Endodermal cell (in vitro differentiated cells): Measurements from ENCODE around the gene ATP2B2. TPM values are rescaled to one million over a fixed set of nuclear protein-coding genes. Genes with fewer than 3 reads are reported as not detected.
A peak's percentile ranks its signal among the peaks of the same experiment; 100 is the strongest.

Source experiments
- DNase-seq: peaks from one replicate; pipeline ENCODE4 v3.0.0-alpha.2; 2017
- H3K27ac ChIP-seq: 2 replicates; pipeline ENCODE4 v1.5.1; 2013; ENCODE audit warnings: mild to moderate bottlenecking, low read depth, low read length, moderate library complexity
- H3K27me3 ChIP-seq: 2 replicates; pipeline ENCODE4 v1.6.1; 2013; ENCODE audit warnings: mild to moderate bottlenecking, low read length, moderate library complexity; ENCODE audit not compliant: insufficient read depth, control insufficient read depth, poor library complexity, severe bottlenecking
- H3K36me3 ChIP-seq: 2 replicates; pipeline ENCODE4 v1.7.0; 2013; ENCODE audit warnings: mild to moderate bottlenecking, low read length, moderate library complexity; ENCODE audit not compliant: control insufficient read depth, insufficient read depth
- H3K4me1 ChIP-seq: one replicate; pipeline ENCODE4 v1.7.0; 2013; ENCODE audit warnings: low read length; ENCODE audit not compliant: control insufficient read depth, insufficient read depth
- H3K4me3 ChIP-seq: 2 replicates; pipeline ENCODE4 v1.5.1; 2013; ENCODE audit warnings: mild to moderate bottlenecking, low read length, moderate library complexity
- H3K9ac ChIP-seq: 2 replicates; pipeline ENCODE4 v1.6.1; 2013; ENCODE audit warnings: mild to moderate bottlenecking, low read length, moderate library complexity; ENCODE audit not compliant: poor library complexity, severe bottlenecking; ENCODE audit errors: extremely low read depth
- H3K9me3 ChIP-seq: 2 replicates; pipeline ENCODE4 v1.6.1; 2013; ENCODE audit warnings: mild to moderate bottlenecking, low read length, moderate library complexity; ENCODE audit not compliant: control insufficient read depth
- H3K27ac Mint-ChIP-seq: 2 replicates; pipeline ENCODE4 v1.8.0; 2020; ENCODE audit warnings: mixed read lengths
- H3K27me3 Mint-ChIP-seq: 2 replicates; pipeline ENCODE4 v1.8.0; 2021; ENCODE audit warnings: mild to moderate bottlenecking, mixed read lengths; ENCODE audit not compliant: insufficient read depth
- H3K36me3 Mint-ChIP-seq: 2 replicates; pipeline ENCODE4 v1.8.0; 2020; ENCODE audit warnings: low read depth, mixed read lengths
- H3K4me1 Mint-ChIP-seq: 2 replicates; pipeline ENCODE4 v1.8.0; 2020; ENCODE audit warnings: mixed read lengths
- H3K4me3 Mint-ChIP-seq: 2 replicates; pipeline ENCODE4 v1.8.0; 2020; ENCODE audit warnings: mild to moderate bottlenecking, moderate library complexity, mixed read lengths
- H3K9me3 Mint-ChIP-seq: 2 replicates; pipeline ENCODE4 v1.8.0; 2020; ENCODE audit warnings: mild to moderate bottlenecking, mixed read lengths
- CTCF ChIP-seq: fragments of 200-600 bp; sonication (generic); conservative IDR thresholded peaks from 2 replicates; pipeline ENCODE4 v1.5.0; 2021; ENCODE audit warnings: antibody characterized with exemption, mild to moderate bottlenecking
- WGBS, 2 experiments: methylation state at CpG; one replicate each; pipeline versions ENCODE4 v1.1.5 to v1.1.7; 2013; ENCODE audit warnings: missing lambda C conversion rate in 2 of 2, mixed read lengths in 1 of 2; ENCODE audit not compliant: insufficient coverage in 1 of 2, insufficient read length in 1 of 2; 5-methylcytosine and 5-hydroxymethylcytosine counted together
- total RNA-seq, 2 donors: library from RNA; stranded (reverse); fragmentation: NEBNext Ultra II Directional in 1 of 2; extraction: Animal tissue kit (Norgen Biotek cat#: 25700) in 1 of 2; gene quantifications; 2 replicates in 1 of 2; 3 replicates in 1 of 2; pipeline ENCODE4 v1.2.1, GENCODE V29; 2021

ATP2B2 gene
- total RNA-seq, 2 donors from 2014 or later: 0.09 TPM; not detected in 1

- Histone ChIP-seq H3K27ac (no peak overlapping the region), H3K4me3 (no peak overlapping the region), H3K27me3 (no peaks in the 10 kb centered on the region), H3K36me3 (no peaks in the 10 kb centered on the region), H3K9ac (no peak overlapping the region), H3K4me1 (no peaks in the 10 kb centered on the region), H3K9me3 (no peaks in the 10 kb centered on the region)
- DNase-seq: peak; percentile 8
- 91 to 93% methylated on average over 7 of the region's 7 CpGs for WGBS, 2 experiments
- TF ChIP-seq CTCF: no peak
- no peaks in the 10 kb centered on the region for H3K36me3 Mint-ChIP-seq
- no peak overlapping the region for H3K27ac Mint-ChIP-seq
- peaks cover 7% of the 10 kb centered on the region for H3K27me3 Mint-ChIP-seq
- no peaks in the 10 kb centered on the region for H3K4me1 Mint-ChIP-seq
- H3K9me3 Mint-ChIP-seq: no peaks in the 10 kb centered on the region
- H3K4me3 Mint-ChIP-seq: no peak overlapping the region
These were observed 22.7 kb upstream of the ATP2B2 start for GRCh38 chr3:10528046-10528445.

GRCh38 chr3:10527295-10528001 lies 22.1 kb upstream of the ATP2B2 start:
- Mint-ChIP-seq H3K4me1 (no peaks in the 10 kb centered on the region), H3K4me3 (no peak overlapping the region), H3K27me3 (peaks cover 5% of the 10 kb centered on the region), H3K9me3 (no peaks in the 10 kb centered on the region), H3K27ac (no peak overlapping the region), H3K36me3 (no peaks in the 10 kb centered on the region)
- H3K36me3 ChIP-seq: no peaks in the 10 kb centered on the region
- peak; percentile 21 for TF ChIP-seq CTCF
- H3K4me3 ChIP-seq: no peak overlapping the region
- H3K27ac ChIP-seq: no peak overlapping the region
- peak; percentile 57 for DNase-seq
- no peaks in the 10 kb centered on the region for H3K27me3 ChIP-seq
- no peak overlapping the region for H3K9ac ChIP-seq
- no peaks in the 10 kb centered on the region for H3K9me3 ChIP-seq
- H3K4me1 ChIP-seq: no peaks in the 10 kb centered on the region
- 82 to 92% methylated on average over 4 to 13 of the region's 13 CpGs for WGBS, 2 experiments

DNA sequence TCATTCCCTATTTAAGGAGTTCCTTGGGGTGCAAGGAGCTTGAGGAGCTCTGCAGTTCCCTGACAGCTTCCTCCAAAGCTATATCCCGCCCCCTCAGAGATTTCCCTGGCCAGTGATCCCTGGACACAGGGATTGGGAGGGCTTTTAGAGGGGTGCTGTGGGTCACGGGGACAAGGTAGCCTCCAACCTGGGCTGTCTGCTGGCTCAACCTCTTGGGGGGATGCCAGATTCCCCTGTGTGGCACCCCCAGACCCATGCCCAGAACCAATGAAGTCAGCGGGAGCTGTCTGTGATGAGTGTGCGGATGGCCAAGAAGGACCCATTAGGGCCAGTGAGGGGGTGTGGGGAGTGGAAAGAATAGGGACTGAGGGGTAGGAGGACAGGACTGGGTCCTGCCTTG lies 21.0 kb upstream of the ATP2B2 start:
- WGBS, 2 experiments: 90 to 93% methylated on average over 2 to 4 of the region's 4 CpGs
- peak; percentile 32 for DNase-seq
- no peaks in the 10 kb centered on the region for H3K9me3 ChIP-seq
- no peaks in the 10 kb centered on the region for H3K36me3 ChIP-seq
- no peak overlapping the region for H3K27ac Mint-ChIP-seq
- no peaks in the 10 kb centered on the region for H3K27me3 ChIP-seq
- no peak overlapping the region for H3K27ac ChIP-seq
- no peaks in the 10 kb centered on the region for H3K4me1 ChIP-seq
- peaks cover 6% of the 10 kb centered on the region for H3K27me3 Mint-ChIP-seq
- no peak for TF ChIP-seq CTCF
- no peaks in the 10 kb centered on the region for H3K9me3 Mint-ChIP-seq
- no peak overlapping the region for H3K4me3 Mint-ChIP-seq
- no peak overlapping the region for H3K4me3 ChIP-seq
- H3K9ac ChIP-seq: no peak overlapping the region
- no peaks in the 10 kb centered on the region for H3K36me3 Mint-ChIP-seq
- H3K4me1 Mint-ChIP-seq: no peaks in the 10 kb centered on the region
